Measurements from ENCODE around the gene ZNF343. TPM values are rescaled to one million over a fixed set of nuclear protein-coding genes. Genes with fewer than 3 reads are reported as not detected.
A peak's percentile ranks its signal among the peaks of the same experiment; 100 is the strongest.

Gene ZNF343
- total RNA-seq, 2 donors from 2014 or later: 9.3 to 16.9 TPM

DNA sequence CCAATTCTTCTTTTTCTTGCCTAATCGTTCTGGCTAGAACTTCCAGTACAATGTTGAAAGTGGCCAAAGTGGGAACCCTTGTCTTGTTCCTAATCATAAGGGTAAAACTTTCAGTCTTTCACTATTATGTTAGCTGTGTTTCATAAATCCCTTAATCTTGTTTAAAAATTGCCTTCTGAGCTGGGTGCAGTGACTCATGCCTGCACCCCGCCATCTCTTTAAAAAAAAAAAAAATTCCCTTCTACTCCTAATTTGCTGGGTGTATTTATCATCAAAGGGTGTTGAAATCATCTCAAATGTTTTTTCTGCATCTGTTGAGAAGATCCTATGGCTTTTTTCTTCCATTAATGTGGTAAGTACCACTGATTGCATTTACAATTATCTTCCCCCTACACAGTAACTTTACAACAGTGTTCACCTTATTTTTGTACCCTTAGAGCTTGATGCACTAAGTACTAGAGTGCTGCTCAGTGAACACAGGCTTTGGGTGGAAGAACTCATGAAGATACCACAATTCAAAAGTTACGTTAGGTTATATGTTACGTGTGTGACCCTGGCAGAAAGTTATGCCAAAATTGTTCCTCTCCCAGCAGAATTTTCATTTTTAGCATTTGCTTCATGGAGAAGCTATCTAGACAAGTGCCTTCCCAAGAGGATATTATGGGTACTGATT, 47.8 kb downstream of the ZNF343 start:
- ATAC-seq (ENCODE audit: insufficient number of reproducible peaks, low FRiP score, low read depth) (no peak), DNase-seq (ENCODE audit: low spot score) (no peak)
- H3K36me3 ChIP-seq: peaks cover 53% of the 10 kb centered on the region
- H3K4me1 ChIP-seq (ENCODE audit: control insufficient read depth in 1 of 2, low read depth in 2 of 2): peaks cover 0 to 5% of the 10 kb centered on the region in 2 donors
- no peaks in the 10 kb centered on the region for H3K27me3 ChIP-seq (replicated peaks; ENCODE audit: insufficient read depth)
- H3K4me3 ChIP-seq: no peak overlapping the region
- no peaks in the 10 kb centered on the region for H3K9me3 ChIP-seq
- H3K27ac ChIP-seq: no peak overlapping the region
- TF ChIP-seq, protein P1, sequence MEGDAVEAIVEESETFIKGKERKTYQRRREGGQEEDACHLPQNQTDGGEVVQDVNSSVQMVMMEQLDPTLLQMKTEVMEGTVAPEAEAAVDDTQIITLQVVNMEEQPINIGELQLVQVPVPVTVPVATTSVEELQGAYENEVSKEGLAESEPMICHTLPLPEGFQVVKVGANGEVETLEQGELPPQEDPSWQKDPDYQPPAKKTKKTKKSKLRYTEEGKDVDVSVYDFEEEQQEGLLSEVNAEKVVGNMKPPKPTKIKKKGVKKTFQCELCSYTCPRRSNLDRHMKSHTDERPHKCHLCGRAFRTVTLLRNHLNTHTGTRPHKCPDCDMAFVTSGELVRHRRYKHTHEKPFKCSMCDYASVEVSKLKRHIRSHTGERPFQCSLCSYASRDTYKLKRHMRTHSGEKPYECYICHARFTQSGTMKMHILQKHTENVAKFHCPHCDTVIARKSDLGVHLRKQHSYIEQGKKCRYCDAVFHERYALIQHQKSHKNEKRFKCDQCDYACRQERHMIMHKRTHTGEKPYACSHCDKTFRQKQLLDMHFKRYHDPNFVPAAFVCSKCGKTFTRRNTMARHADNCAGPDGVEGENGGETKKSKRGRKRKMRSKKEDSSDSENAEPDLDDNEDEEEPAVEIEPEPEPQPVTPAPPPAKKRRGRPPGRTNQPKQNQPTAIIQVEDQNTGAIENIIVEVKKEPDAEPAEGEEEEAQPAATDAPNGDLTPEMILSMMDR (IDR thresholded peaks at IDR 0.05): no peak

DNA sequence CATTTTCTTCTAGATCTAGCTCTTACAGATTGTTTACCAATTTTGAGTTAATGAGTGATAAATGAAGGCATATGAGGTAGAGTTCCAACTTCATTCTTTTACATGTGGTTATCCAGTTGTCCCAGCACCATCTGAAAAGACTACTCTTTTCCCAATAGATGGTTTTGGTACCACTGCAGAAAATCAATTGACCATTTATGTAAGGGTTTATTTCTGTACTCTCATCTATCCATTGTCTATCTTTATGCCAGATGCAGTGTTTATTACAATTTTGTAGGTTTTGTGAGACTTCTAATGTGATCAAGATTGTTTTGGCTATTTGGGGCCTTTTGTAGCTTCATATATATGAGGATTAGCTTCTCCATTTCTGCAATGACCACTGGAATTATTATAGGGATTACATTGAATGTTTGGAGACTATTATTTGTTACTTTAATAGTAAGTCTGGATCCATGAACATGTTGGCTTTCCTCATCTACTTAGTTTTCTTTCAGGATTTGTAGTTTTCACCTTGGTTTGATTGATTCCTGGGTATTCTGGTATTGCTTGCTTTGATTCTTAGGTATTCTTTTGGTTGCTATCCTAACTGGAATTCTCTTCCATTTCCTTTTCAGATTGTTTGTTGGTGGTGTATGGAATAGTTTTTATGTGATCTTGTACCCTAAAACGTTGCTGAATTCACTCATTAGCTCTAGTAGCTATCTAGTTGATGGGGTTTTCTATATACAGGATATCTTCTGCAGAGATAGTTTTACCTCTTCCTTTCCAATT, 48.5 kb downstream of the ZNF343 start:
- TF ChIP-seq, protein P1 (IDR thresholded peaks at IDR 0.05): no peak
- no peak overlapping the region for H3K4me3 ChIP-seq
- peaks cover 6% of the 10 kb centered on the region in 2 donors for H3K4me1 ChIP-seq (ENCODE audit: control insufficient read depth in 1 of 2, low read depth in 2 of 2)
- ATAC-seq (ENCODE audit: insufficient number of reproducible peaks, low FRiP score, low read depth) (no peak), DNase-seq (ENCODE audit: low spot score) (no peak)
- H3K27ac ChIP-seq: no peak overlapping the region
- no peaks in the 10 kb centered on the region for H3K9me3 ChIP-seq
- peaks cover 46% of the 10 kb centered on the region for H3K36me3 ChIP-seq
- no peaks in the 10 kb centered on the region for H3K27me3 ChIP-seq (replicated peaks; ENCODE audit: insufficient read depth)

DNA sequence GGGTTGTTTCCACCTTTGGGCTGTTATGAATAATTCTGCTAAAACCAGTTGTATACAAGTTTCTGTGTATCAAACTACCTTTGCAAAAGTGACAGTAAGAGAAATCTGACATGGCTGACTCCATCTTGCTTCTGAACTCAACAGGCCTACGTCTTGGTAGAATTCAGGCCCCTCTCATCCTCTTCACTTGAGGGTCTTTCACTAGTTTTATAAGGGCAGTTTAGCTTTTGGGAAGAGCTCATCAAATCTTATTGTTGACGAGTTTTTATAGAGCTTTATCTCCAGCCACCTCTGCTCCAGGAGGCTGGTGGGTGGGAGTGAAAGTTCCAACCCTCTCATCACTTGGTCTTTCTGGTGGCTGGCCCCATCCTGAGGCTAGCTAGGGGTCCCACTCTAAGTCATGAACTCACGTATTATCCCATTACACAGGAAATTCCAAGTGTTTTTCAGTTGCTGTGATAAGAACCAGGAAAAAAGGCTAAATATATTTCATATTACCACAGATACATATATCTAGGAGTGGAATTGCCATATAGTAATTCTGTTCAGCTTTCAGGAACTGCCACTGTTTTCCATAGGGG, 49.7 kb downstream of the ZNF343 start:
- Histone ChIP-seq H3K27ac (no peak overlapping the region), H3K4me3 (no peak overlapping the region), H3K9me3 (no peaks in the 10 kb centered on the region), H3K36me3 (peaks cover 35% of the 10 kb centered on the region), H3K27me3 (replicated peaks; ENCODE audit: insufficient read depth) (no peaks in the 10 kb centered on the region), H3K4me1 (ENCODE audit: control insufficient read depth in 1 of 2, low read depth in 2 of 2) (peaks cover 6% of the 10 kb centered on the region in 2 donors)
- ATAC-seq (ENCODE audit: insufficient number of reproducible peaks, low FRiP score, low read depth) (no peak), DNase-seq (ENCODE audit: low spot score) (no peak)
- TF ChIP-seq, protein P1 (IDR thresholded peaks at IDR 0.05): no peak

DNA sequence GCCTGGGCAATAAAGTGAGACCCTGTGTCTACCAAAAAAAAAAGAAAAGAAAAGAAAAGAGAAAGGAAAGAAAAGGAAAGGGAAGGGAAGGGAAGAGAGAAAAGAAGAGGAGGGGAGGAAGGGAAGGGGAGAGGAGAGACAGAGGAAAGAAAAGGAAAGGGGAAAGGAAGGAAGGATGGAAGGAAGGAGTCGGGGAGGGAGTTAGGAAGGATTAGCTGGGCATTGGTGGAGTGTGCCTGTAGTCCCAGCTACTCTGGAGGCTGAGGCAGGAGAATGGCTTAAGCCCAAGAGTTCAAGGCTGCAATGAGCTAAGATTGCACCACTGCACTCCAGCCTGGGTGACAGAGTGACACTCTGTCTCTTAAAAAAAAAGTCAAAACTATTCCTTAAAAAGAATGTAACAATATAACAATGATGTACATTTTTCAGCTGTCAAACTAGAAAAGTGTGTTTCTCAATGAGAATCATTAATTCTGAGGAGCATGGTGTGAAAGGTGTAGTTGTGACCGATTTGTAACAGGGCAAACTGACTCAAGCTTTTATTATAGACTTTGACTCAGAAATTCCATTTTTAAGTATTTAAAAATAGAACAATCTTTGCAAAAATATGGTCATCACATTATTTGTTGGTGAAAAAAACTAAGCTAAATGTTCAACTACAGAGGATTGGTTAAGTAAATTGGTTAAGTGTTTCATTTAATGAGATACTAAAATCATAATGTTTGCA, 52.8 kb downstream of the ZNF343 start:
- no peak for DNase-seq (ENCODE audit: low spot score)
- peak; percentile 24 for ATAC-seq (ENCODE audit: insufficient number of reproducible peaks, low FRiP score, low read depth)
- H3K4me3 ChIP-seq: no peak overlapping the region

More for the DNA sequence above, 52.8 kb downstream of the ZNF343 start:
- Histone ChIP-seq H3K9me3 (no peaks in the 10 kb centered on the region), H3K36me3 (peaks cover 9% of the 10 kb centered on the region), H3K27me3 (replicated peaks; ENCODE audit: insufficient read depth) (no peaks in the 10 kb centered on the region), H3K27ac (peak overlapping the region in 1 of 2 donors; percentile 20), H3K4me1 (ENCODE audit: control insufficient read depth in 1 of 2, low read depth in 2 of 2) (peaks cover 6% of the 10 kb centered on the region in 2 donors)
- TF ChIP-seq, protein P1 (IDR thresholded peaks at IDR 0.05): no peak

Measured in thoracic aorta (tissue), 2 donors.